Spleen (tissue), 11 donors: ENCODE measurements around the gene GNB1L. TPM values are rescaled to one million over a fixed set of nuclear protein-coding genes. Genes with fewer than 3 reads are reported as not detected.

ENCODE experiments used
- DNase-seq: peaks from one replicate; pipeline ENCODE4 v3.0.0-alpha.2; 2020
- H3K27ac ChIP-seq, 8 donors: fragments of 200-600 bp; sonication (generic) in 7 of 8; 1 replicate in 4 of 8; 2 replicates in 4 of 8; pipeline versions ENCODE4 v1.5.0 to v1.8.0; 2016 to 2021; ENCODE audit warnings: inconsistent platforms in 4 of 8, mild to moderate bottlenecking in 4 of 8, moderate library complexity in 1 of 8
- H3K27me3 ChIP-seq, 7 donors: fragments of 200-600 bp; sonication (generic) in 6 of 7; replicated peaks in 1 of 7; 1 replicate in 4 of 7; 2 replicates in 3 of 7; pipeline versions ENCODE4 v1.5.0 to v1.8.0; 2016 to 2021; ENCODE audit warnings: inconsistent platforms in 3 of 7, mild to moderate bottlenecking in 1 of 7
- H3K36me3 ChIP-seq, 6 donors: fragments of 200-600 bp; sonication (generic) in 5 of 6; 1 replicate in 4 of 6; 2 replicates in 2 of 6; pipeline versions ENCODE4 v1.5.0 to v1.8.0; 2016 to 2021; ENCODE audit warnings: inconsistent platforms in 2 of 6
- H3K4me1 ChIP-seq, 6 donors: fragments of 200-600 bp; sonication (generic) in 5 of 6; 1 replicate in 3 of 6; 2 replicates in 3 of 6; pipeline versions ENCODE4 v1.5.0 to v1.8.0; 2016 to 2021; ENCODE audit warnings: inconsistent platforms in 3 of 6
- H3K4me3 ChIP-seq, 8 donors: fragments of 200-600 bp; sonication (generic) in 7 of 8; 1 replicate in 4 of 8; 2 replicates in 4 of 8; pipeline versions ENCODE4 v1.5.0 to v1.8.0; 2016 to 2021; ENCODE audit warnings: inconsistent platforms in 4 of 8, mild to moderate bottlenecking in 4 of 8, moderate library complexity in 2 of 8
- H3K9me3 ChIP-seq, 8 donors: fragments of 200-600 bp; sonication (generic) in 7 of 8; 1 replicate in 4 of 8; 2 replicates in 4 of 8; pipeline versions ENCODE4 v1.5.0 to v1.8.0; 2016 to 2021; ENCODE audit warnings: inconsistent platforms in 4 of 8
- POLR2A ChIP-seq, 3 donors: fragments of 450-650 bp; IDR thresholded peaks; one replicate each; pipeline ENCODE4 v1.5.1; 2017; ENCODE audit warnings: antibody characterized with exemption in 3 of 3, mild to moderate bottlenecking in 1 of 3
- POLR2AphosphoS5 ChIP-seq, 3 donors: sonication (generic); formaldehyde crosslinking; IDR thresholded peaks; one replicate each; pipeline ENCODE4 v1.5.1; 2017; ENCODE audit warnings: antibody characterized with exemption in 3 of 3
- WGBS, 5 donors: extraction: QIAGEN DNeasy Blood & Tissue Kit in 3 of 5; methylation state at CpG; one replicate each; pipeline versions ENCODE4 v1.1.5 to v1.1.7; 2013 to 2018; 5-methylcytosine and 5-hydroxymethylcytosine counted together
- intact Hi-C: fragments of 100-400 bp; cut with DNase I; formaldehyde crosslinking; loops from one replicate; pipeline ENCODE4 v1.15.0; 2023; ENCODE audit warnings: low total_unique reads
- polyA plus RNA-seq, 3 donors: library from polyadenylated mRNA; stranded (reverse); fragments of 200-250 nt; gene quantifications; one replicate each; pipeline ENCODE4 v1.2.1, GENCODE V29; 2013
- total RNA-seq, 7 donors: library from RNA; depleted of rRNA in 3 of 7; stranded (reverse); fragments of >200 nt in 3 of 7; fragmentation: NEBNext Ultra II Directional in 4 of 7; extraction: Animal tissue kit (Norgen Biotek cat#: 25700) in 4 of 7; gene quantifications; one replicate each; pipeline versions ENCODE4 v1.1.0 to v1.2.1, GENCODE V29; 2016 to 2021
- TF ChIP-seq, protein P1 (sequence below), 11 experiments: fragments of 200-600 bp in 7 of 11; fragments of 450-650 bp in 4 of 11; sonication (generic) in 4 of 11; IDR thresholded peaks in 8 of 11; conservative IDR thresholded peaks in 3 of 11; 1 replicate in 7 of 11; 2 replicates in 4 of 11; pipeline versions ENCODE4 v1.4.0 to v1.8.0; 2016 to 2021; ENCODE audit warnings: antibody characterized with exemption in 11 of 11, inconsistent platforms in 4 of 11, mild to moderate bottlenecking in 1 of 11
- donor health status: healthy with polysubstance abuse.
- donor health status: DM: no; HTN: no; CAD: no; lungs with moderate emphysema.
- donor health status: DM: no; HTN: no; CAD: no.
- donor health status: Bipolar disorder and iron deficiency.
- donor health status: healthy.
- donor health status: DM: no; HTN: no; CAD: no.
- donor health status: DM: yes; HTN: yes; CAD: no.

GNB1L gene
- total and polyA plus RNA-seq, 10 donors: 5.7 to 10.4 (median 7.9) TPM

- 71 to 89% (median 77%) methylated on average over 16 to 38 of the region's 38 CpGs for WGBS, 5 donors
- intact Hi-C loops: no loop called here
- TF ChIP-seq, protein P1, sequence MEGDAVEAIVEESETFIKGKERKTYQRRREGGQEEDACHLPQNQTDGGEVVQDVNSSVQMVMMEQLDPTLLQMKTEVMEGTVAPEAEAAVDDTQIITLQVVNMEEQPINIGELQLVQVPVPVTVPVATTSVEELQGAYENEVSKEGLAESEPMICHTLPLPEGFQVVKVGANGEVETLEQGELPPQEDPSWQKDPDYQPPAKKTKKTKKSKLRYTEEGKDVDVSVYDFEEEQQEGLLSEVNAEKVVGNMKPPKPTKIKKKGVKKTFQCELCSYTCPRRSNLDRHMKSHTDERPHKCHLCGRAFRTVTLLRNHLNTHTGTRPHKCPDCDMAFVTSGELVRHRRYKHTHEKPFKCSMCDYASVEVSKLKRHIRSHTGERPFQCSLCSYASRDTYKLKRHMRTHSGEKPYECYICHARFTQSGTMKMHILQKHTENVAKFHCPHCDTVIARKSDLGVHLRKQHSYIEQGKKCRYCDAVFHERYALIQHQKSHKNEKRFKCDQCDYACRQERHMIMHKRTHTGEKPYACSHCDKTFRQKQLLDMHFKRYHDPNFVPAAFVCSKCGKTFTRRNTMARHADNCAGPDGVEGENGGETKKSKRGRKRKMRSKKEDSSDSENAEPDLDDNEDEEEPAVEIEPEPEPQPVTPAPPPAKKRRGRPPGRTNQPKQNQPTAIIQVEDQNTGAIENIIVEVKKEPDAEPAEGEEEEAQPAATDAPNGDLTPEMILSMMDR (IDR thresholded peaks at IDR 0.05 in 8 of 11, conservative IDR thresholded peaks at IDR 0.05 in 3 of 11): no peak
- TF ChIP-seq POLR2AphosphoS5 (IDR thresholded peaks at IDR 0.05): peak in 1 of 3 donors; percentile 44
These were observed 48.2 kb downstream of the GNB1L start for GRCh38 chr22:19806213-19807160.

GRCh38 chr22:19805821-19806212, 48.9 kb downstream of the GNB1L start:
- Histone ChIP-seq H3K9me3 (no peaks in the 10 kb centered on the region), H3K36me3 (peaks cover 0 to 68% (median 3%) of the 10 kb centered on the region in 6 donors), H3K27me3 (no peaks in the 10 kb centered on the region), H3K4me1 (peaks cover 0 to 23% (median 7%) of the 10 kb centered on the region in 6 donors), H3K27ac (peak overlapping the region in 2 of 8 donors; percentile 24 to 43), H3K4me3 (no peak overlapping the region)
- intact Hi-C loops: no loop called here
- peak in 1 of 3 donors; percentile 5 for TF ChIP-seq POLR2AphosphoS5 (IDR thresholded peaks at IDR 0.05)
- no peak for TF ChIP-seq POLR2A (IDR thresholded peaks at IDR 0.05)
- TF ChIP-seq, protein P1 (IDR thresholded peaks at IDR 0.05 in 8 of 11, conservative IDR thresholded peaks at IDR 0.05 in 3 of 11): no peak
- WGBS, 5 donors: 69 to 84% (median 76%) methylated on average over 8 of the region's 8 CpGs
- peak; percentile 70 for DNase-seq

More at GRCh38 chr22:19806213-19807160, 48.2 kb downstream of the GNB1L start:
- DNase-seq: peak; percentile 70
- H3K27ac ChIP-seq: peak overlapping the region in 2 of 8 donors; percentile 24 to 43
- no peaks in the 10 kb centered on the region for H3K9me3 ChIP-seq
- H3K27me3 ChIP-seq: no peaks in the 10 kb centered on the region
- peaks cover 0 to 62% (median 3%) of the 10 kb centered on the region in 6 donors for H3K36me3 ChIP-seq
- no peak overlapping the region for H3K4me3 ChIP-seq
- H3K4me1 ChIP-seq: peaks cover 0 to 24% (median 7%) of the 10 kb centered on the region in 6 donors

DNA sequence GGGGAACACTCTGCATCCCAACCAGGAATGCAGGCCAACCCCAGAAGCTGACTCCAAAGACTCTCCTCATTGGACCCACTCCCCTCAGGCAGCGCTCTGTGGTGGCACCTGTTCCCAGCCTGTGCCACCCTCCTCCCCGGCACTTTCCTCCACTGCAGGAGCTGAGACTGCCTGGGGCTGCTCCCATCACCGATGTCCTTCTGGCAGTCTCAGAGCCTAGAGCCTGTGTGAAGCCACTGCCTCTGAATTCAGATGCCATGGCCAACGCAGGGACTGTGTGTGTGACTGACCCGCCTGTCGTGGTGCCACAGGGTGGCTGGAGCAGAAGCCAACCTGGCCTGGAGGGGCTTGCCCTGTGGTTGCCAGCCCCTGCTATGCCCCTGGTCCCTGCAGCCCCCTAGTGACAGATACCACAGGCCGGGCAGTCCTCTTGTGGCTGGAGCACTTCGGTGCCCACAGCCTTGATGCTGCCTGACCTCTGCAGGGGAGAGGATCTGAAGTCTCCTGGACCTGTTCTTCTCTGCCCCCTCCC, 50.9 kb downstream of the GNB1L start:
- intact Hi-C loops: no loop called here
- Histone ChIP-seq H3K36me3 (peaks cover 0 to 87% (median 5%) of the 10 kb centered on the region in 6 donors), H3K4me3 (no peak overlapping the region), H3K9me3 (no peaks in the 10 kb centered on the region), H3K4me1 (peaks cover 0 to 18% (median 7%) of the 10 kb centered on the region in 6 donors), H3K27me3 (no peaks in the 10 kb centered on the region), H3K27ac (no peak overlapping the region)
- TF ChIP-seq POLR2AphosphoS5 (IDR thresholded peaks at IDR 0.05) (no peak), POLR2A (IDR thresholded peaks at IDR 0.05) (no peak)
- TF ChIP-seq, protein P1 (IDR thresholded peaks at IDR 0.05 in 8 of 11, conservative IDR thresholded peaks at IDR 0.05 in 3 of 11): no peak
- WGBS, 5 donors: 88 to 100% (median 97%) methylated on average over 3 to 8 of the region's 8 CpGs
- DNase-seq: peak; percentile 57
